HepG2 (cell line): ENCODE data around the gene MTHFS. TPM values are rescaled to one million over a fixed set of nuclear protein-coding genes. Genes with fewer than 3 reads are reported as not detected.

Experiments used
- ATAC-seq: fragments of 200-7000 bp; cut with Tn5 transposase; 3 replicates; pipeline ENCODE4 v1.9.1; 2020; ENCODE audit warnings: mild to moderate bottlenecking, moderate library complexity
- BruUV-seq: library from RNA; stranded (reverse); fragments of 400-500 nt; replicated peaks from 2 replicates; lab custom pipeline; 2021; lab: Mats Ljungman, UMichigan
- CTCF ChIA-PET: fragments of 300-600 bp; formaldehyde crosslinking; extraction: SDS; loops from one replicate; lab custom pipeline; 2021; ENCODE audit warnings: low total read pairs, inconsistent platforms, low intra/inter-chr PET ratio; lab: Yijun Ruan, JAX
- POLR2A ChIA-PET: fragments of 350-600 bp; sonication (Branson Sonifier 250); formaldehyde crosslinking; loops from one replicate; lab custom pipeline; 2020; ENCODE audit warnings: antibody characterized with exemption, inconsistent platforms; lab: Yijun Ruan, JAX
- DNase-seq: peaks from one replicate; pipeline ENCODE4 v3.0.0-alpha.2; 2015; ENCODE audit warnings: low spot score
- FAIRE-seq: peaks from 3 replicates; lab custom pipeline; 2011; peaks lifted over from hg19 to GRCh38; lab: Jason Lieb, UNC
- H2AFZ ChIP-seq: one replicate; pipeline ENCODE4 v1.6.1; 2011; ENCODE audit warnings: low read length, inconsistent platforms
- H3K27ac ChIP-seq: fragments of 300-600 bp; 3 replicates; pipeline ENCODE4 v1.8.0; 2011; ENCODE audit warnings: mixed run types, mild to moderate bottlenecking, mixed read lengths, low read length, inconsistent platforms; ENCODE audit not compliant: insufficient read depth; ENCODE audit errors: extremely low read length
- H3K27me3 ChIP-seq, 2 experiments: fragments of 200-600 bp in 1 of 2; 2 replicates in 1 of 2; 3 replicates in 1 of 2; pipeline versions ENCODE4 v1.6.0 to v1.8.0; 2011; ENCODE audit warnings: low read length in 2 of 2, mild to moderate bottlenecking in 2 of 2, moderate library complexity in 2 of 2, inconsistent platforms in 1 of 2; ENCODE audit not compliant: insufficient read depth in 2 of 2, control insufficient read depth in 1 of 2
- H3K36me3 ChIP-seq, 2 experiments: fragments of 200-600 bp in 1 of 2; replicated peaks in 1 of 2; 2 replicates in 1 of 2; 3 replicates in 1 of 2; pipeline versions ENCODE4 v1.5.1 to v1.8.0; 2011; ENCODE audit warnings: low read length in 2 of 2, inconsistent platforms in 1 of 2; ENCODE audit not compliant: insufficient read depth in 2 of 2, control insufficient read depth in 1 of 2
- H3K4me1 ChIP-seq: 2 replicates; pipeline ENCODE4 v1.5.1; 2012; ENCODE audit warnings: low read length, inconsistent platforms; ENCODE audit not compliant: insufficient read depth
- H3K4me2 ChIP-seq: 2 replicates; pipeline ENCODE4 v1.6.0; 2011; ENCODE audit warnings: low read depth, low read length, inconsistent platforms
- H3K4me3 ChIP-seq, 3 experiments: fragments of 200-600 bp in 1 of 3; sonication (generic), shearing (Covaris generic) in 1 of 3; replicated peaks in 1 of 3; 2 replicates each; pipeline ENCODE4 v1.5.1; 2011 to 2016; ENCODE audit warnings: low read length in 3 of 3, inconsistent platforms in 2 of 3, low read depth in 2 of 3, mild to moderate bottlenecking in 2 of 3, control low read depth in 1 of 3, mixed read lengths in 1 of 3; ENCODE audit not compliant: insufficient read depth in 1 of 3
- H3K79me2 ChIP-seq: one replicate; pipeline ENCODE4 v1.6.1; 2011; ENCODE audit warnings: low read length, inconsistent platforms; ENCODE audit not compliant: insufficient read depth
- H3K9ac ChIP-seq: 2 replicates; pipeline ENCODE4 v1.6.0; 2011; ENCODE audit warnings: mild to moderate bottlenecking, low read depth, low read length, inconsistent platforms; ENCODE audit not compliant: insufficient read depth
- H3K9me3 ChIP-seq: 2 replicates; pipeline ENCODE4 v1.5.1; 2012; ENCODE audit warnings: mild to moderate bottlenecking, low read length
- H4K20me1 ChIP-seq: 2 replicates; pipeline ENCODE4 v1.6.0; 2011; ENCODE audit warnings: inconsistent platforms, mild to moderate bottlenecking, low read length, moderate library complexity; ENCODE audit not compliant: insufficient read depth
- AHR ChIP-seq: IDR thresholded peaks from 2 replicates; pipeline ENCODE4 v1.6.1; 2018; ENCODE audit warnings: missing genetic modification reagents, missing compliant biosample characterization
- CAMTA2 ChIP-seq: sonication (generic); formaldehyde crosslinking; IDR thresholded peaks from 2 replicates; pipeline ENCODE4 v1.4.0; 2020; ENCODE audit warnings: mild to moderate bottlenecking, missing genetic modification reagents, borderline replicate concordance
- ZNF44 ChIP-seq: sonication (generic); formaldehyde crosslinking; IDR thresholded peaks from 2 replicates; pipeline ENCODE4 v1.5.1; 2020; ENCODE audit warnings: mild to moderate bottlenecking, missing genetic modification reagents
- WGBS: methylation state at CpG from one replicate; pipeline ENCODE4 v1.1.6; 2017; ENCODE audit warnings: low lambda C conversion rate; 5-methylcytosine and 5-hydroxymethylcytosine counted together
- in situ Hi-C: cut with HindIII; loops from 2 replicates; pipeline ENCODE4 v1.10.0; 2017; ENCODE audit warnings: low pct_unique_long_range_greater_than_20kb; ENCODE audit not compliant: extremely low pct_ligation_motif_present
- intact Hi-C: fragments of 100-400 bp; cut with micrococcal nuclease; formaldehyde crosslinking; loops from one replicate; pipeline ENCODE4 v1.10.0; 2022; ENCODE audit not compliant: unreplicated experiment
- polyA plus RNA-seq, 8 experiments: library from polyadenylated mRNA; depleted of rRNA in 3 of 8; stranded (reverse) in 7 of 8; unstranded in 1 of 8; fragments of >200 nt; fragmentation: Illumina TruSeq in 4 of 8; extraction: Trizol in 4 of 8; gene quantifications; 2 replicates each; pipeline versions ENCODE4 v1.2.1 to v1.2.3, GENCODE V29; 2011 to 2016; ENCODE audit warnings: low read depth in 4 of 8, missing spikeins in 1 of 8, mixed read lengths in 1 of 8; ENCODE audit not compliant: insufficient read depth in 1 of 8
- total RNA-seq, 5 experiments: library from RNA; depleted of rRNA; stranded (reverse); fragments of >200 nt; fragmentation: Illumina TruSeq; extraction: Trizol; gene quantifications; 2 replicates each; pipeline ENCODE4 v1.2.3, GENCODE V29; 2016; ENCODE audit warnings: low read depth in 1 of 5
- TF ChIP-seq, protein P1 (sequence below): sonication (generic); formaldehyde crosslinking; IDR thresholded peaks from 2 replicates; pipeline ENCODE4 v1.4.0; 2020; ENCODE audit warnings: missing genetic modification reagents
- TF ChIP-seq, protein P2 (sequence below): sonication (generic); formaldehyde crosslinking; IDR thresholded peaks from 2 replicates; pipeline ENCODE4 v1.4.0; 2020; ENCODE audit warnings: missing genetic modification reagents
- TF ChIP-seq, protein P3 (sequence below): sonication (generic); formaldehyde crosslinking; IDR thresholded peaks from 2 replicates; pipeline ENCODE4 v1.4.0; 2020; ENCODE audit warnings: missing genetic modification reagents; ENCODE audit errors: not compliant biosample characterization

Gene MTHFS
- total and polyA plus RNA-seq, 2 of the 13 experiments (the other 11 are each of a cell fraction or from before 2014, with no cell fraction given) = 37.0 to 49.7 TPM

DNA sequence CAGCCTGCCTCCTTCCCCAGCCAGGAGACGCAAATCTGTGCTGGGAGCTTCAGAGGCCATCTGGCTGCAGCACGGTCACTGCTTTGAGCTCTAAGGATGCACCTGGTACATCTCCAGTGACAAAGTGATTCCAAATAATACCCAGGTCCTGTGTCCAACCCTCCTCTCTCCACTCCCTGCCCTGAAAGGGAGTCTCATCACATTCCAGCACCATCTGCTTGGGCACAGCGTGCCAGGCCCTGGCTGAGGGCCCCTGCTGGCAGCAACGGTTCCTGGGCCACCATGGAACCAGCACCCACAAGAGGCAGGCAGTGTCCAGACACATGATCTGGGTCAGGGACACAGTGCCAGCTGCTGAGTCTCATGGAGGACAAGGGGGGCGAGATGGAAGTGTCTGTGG is 81.3 kb downstream of the MTHFS start:
- no peaks in the 10 kb centered on the region for H3K36me3 ChIP-seq
- CTCF ChIA-PET = no interaction called here
- H3K79me2 ChIP-seq = no peaks in the 10 kb centered on the region
- no peaks in the 10 kb centered on the region for H3K9me3 ChIP-seq
- no peak overlapping the region for H3K4me2 ChIP-seq
- POLR2A ChIA-PET = no interaction called here
- no peak overlapping the region for H3K4me3 ChIP-seq
- DNase-seq (no peak), ATAC-seq (no peak), FAIRE-seq (no peak)
- WGBS = 62% methylated on average over 5 of the region's 5 CpGs
- intact Hi-C loops (no loop called here), in situ Hi-C loops (no loop called here)
- no peaks in the 10 kb centered on the region for H3K27me3 ChIP-seq
- H2AFZ ChIP-seq = no peak overlapping the region
- no peak overlapping the region for H3K27ac ChIP-seq
- H3K4me1 ChIP-seq = no peaks in the 10 kb centered on the region
- BruUV-seq = no TSS peak
- no peaks in the 10 kb centered on the region for H4K20me1 ChIP-seq
- H3K9ac ChIP-seq = no peak overlapping the region
- no peak for TF ChIP-seq ZNF44 (CRISPR knock-in tag)
- TF ChIP-seq, protein P1, sequence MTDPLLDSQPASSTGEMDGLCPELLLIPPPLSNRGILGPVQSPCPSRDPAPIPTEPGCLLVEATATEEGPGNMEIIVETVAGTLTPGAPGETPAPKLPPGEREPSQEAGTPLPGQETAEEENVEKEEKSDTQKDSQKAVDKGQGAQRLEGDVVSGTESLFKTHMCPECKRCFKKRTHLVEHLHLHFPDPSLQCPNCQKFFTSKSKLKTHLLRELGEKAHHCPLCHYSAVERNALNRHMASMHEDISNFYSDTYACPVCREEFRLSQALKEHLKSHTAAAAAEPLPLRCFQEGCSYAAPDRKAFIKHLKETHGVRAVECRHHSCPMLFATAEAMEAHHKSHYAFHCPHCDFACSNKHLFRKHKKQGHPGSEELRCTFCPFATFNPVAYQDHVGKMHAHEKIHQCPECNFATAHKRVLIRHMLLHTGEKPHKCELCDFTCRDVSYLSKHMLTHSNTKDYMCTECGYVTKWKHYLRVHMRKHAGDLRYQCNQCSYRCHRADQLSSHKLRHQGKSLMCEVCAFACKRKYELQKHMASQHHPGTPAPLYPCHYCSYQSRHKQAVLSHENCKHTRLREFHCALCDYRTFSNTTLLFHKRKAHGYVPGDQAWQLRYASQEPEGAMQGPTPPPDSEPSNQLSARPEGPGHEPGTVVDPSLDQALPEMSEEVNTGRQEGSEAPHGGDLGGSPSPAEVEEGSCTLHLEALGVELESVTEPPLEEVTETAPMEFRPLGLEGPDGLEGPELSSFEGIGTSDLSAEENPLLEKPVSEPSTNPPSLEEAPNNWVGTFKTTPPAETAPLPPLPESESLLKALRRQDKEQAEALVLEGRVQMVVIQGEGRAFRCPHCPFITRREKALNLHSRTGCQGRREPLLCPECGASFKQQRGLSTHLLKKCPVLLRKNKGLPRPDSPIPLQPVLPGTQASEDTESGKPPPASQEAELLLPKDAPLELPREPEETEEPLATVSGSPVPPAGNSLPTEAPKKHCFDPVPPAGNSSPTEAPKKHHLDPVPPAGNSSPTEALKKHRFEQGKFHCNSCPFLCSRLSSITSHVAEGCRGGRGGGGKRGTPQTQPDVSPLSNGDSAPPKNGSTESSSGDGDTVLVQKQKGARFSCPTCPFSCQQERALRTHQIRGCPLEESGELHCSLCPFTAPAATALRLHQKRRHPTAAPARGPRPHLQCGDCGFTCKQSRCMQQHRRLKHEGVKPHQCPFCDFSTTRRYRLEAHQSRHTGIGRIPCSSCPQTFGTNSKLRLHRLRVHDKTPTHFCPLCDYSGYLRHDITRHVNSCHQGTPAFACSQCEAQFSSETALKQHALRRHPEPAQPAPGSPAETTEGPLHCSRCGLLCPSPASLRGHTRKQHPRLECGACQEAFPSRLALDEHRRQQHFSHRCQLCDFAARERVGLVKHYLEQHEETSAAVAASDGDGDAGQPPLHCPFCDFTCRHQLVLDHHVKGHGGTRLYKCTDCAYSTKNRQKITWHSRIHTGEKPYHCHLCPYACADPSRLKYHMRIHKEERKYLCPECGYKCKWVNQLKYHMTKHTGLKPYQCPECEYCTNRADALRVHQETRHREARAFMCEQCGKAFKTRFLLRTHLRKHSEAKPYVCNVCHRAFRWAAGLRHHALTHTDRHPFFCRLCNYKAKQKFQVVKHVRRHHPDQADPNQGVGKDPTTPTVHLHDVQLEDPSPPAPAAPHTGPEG (CRISPR knock-in tag) = no peak
- no peak for TF ChIP-seq AHR (CRISPR knock-in tag)
- no peak for TF ChIP-seq CAMTA2 (CRISPR knock-in tag)
- TF ChIP-seq, protein P2, sequence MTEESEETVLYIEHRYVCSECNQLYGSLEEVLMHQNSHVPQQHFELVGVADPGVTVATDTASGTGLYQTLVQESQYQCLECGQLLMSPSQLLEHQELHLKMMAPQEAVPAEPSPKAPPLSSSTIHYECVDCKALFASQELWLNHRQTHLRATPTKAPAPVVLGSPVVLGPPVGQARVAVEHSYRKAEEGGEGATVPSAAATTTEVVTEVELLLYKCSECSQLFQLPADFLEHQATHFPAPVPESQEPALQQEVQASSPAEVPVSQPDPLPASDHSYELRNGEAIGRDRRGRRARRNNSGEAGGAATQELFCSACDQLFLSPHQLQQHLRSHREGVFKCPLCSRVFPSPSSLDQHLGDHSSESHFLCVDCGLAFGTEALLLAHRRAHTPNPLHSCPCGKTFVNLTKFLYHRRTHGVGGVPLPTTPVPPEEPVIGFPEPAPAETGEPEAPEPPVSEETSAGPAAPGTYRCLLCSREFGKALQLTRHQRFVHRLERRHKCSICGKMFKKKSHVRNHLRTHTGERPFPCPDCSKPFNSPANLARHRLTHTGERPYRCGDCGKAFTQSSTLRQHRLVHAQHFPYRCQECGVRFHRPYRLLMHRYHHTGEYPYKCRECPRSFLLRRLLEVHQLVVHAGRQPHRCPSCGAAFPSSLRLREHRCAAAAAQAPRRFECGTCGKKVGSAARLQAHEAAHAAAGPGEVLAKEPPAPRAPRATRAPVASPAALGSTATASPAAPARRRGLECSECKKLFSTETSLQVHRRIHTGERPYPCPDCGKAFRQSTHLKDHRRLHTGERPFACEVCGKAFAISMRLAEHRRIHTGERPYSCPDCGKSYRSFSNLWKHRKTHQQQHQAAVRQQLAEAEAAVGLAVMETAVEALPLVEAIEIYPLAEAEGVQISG (CRISPR knock-in tag) = no peak
- TF ChIP-seq, protein P3, sequence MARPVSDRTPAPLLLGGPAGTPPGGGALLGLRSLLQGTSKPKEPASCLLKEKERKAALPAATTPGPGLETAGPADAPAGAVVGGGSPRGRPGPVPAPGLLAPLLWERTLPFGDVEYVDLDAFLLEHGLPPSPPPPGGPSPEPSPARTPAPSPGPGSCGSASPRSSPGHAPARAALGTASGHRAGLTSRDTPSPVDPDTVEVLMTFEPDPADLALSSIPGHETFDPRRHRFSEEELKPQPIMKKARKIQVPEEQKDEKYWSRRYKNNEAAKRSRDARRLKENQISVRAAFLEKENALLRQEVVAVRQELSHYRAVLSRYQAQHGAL (CRISPR knock-in tag) = no peak
